GM12873 (cell line): ENCODE data around the gene TMED10.
A peak's percentile ranks its signal among the peaks of the same experiment; 100 is the strongest.

ENCODE experiments used
- TF ChIP-seq, protein P1 (sequence below): IDR thresholded peaks from 2 replicates; pipeline ENCODE4 v1.5.1; 2012; ENCODE audit warnings: low read depth, mild to moderate bottlenecking, moderate library complexity, low read length, control low read depth; ENCODE audit not compliant: insufficient read depth; ENCODE audit errors: missing control alignments

The TMED10 gene

DNA sequence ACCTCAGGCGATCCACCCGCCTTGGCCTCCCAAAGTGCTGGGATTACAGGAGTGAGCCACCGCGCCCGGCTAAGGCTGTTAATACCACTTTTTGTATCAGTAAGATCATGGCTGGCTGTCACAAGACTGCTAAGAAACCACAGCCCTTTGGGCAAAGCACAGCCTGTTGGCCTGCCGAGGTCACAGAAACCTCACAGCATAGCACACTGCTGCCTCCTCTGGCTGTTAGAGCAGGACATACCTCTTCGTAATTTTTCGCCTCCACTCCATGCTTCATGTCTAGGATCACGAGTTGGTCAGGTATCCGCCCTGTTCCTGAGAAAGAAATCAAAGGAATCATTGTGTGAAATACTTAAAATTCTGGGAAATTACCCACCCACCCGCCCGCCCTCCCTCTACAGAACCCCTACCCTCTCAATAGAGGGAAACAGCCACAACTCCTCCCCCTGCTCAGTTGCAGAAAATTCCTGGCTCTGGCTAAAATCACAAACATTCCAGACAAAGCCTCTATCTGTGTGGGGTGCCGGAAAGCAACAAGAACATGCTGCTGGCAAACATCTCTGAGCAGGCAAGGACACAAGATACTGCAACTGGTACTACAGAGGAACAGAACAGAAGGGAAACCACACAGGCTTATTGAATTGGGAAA lies 28.9 kb downstream of the TMED10 start:
- TF ChIP-seq, protein P1, sequence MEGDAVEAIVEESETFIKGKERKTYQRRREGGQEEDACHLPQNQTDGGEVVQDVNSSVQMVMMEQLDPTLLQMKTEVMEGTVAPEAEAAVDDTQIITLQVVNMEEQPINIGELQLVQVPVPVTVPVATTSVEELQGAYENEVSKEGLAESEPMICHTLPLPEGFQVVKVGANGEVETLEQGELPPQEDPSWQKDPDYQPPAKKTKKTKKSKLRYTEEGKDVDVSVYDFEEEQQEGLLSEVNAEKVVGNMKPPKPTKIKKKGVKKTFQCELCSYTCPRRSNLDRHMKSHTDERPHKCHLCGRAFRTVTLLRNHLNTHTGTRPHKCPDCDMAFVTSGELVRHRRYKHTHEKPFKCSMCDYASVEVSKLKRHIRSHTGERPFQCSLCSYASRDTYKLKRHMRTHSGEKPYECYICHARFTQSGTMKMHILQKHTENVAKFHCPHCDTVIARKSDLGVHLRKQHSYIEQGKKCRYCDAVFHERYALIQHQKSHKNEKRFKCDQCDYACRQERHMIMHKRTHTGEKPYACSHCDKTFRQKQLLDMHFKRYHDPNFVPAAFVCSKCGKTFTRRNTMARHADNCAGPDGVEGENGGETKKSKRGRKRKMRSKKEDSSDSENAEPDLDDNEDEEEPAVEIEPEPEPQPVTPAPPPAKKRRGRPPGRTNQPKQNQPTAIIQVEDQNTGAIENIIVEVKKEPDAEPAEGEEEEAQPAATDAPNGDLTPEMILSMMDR: peak; percentile 29

DNA sequence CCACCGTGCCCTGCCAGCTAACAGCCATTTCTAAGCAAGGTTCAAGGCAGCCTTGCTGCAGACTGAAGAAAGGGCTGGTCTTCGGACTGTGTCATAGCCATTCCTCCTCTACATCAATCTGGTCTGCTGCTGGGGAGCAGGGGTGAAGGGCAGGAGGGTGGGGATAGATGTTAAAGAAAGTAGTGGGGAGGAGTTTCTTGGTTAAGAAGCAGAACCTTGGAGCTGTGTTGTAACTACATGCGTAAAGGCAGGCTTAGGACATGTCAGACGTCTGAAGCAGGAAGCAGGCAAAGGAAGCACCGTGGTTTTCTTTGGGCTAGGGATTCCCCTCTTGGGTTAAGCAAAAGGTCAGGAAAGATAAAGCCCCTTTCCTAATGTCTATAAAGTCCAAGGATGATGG lies 31.5 kb downstream of the TMED10 start:
- TF ChIP-seq, protein P1: no peak

DNA sequence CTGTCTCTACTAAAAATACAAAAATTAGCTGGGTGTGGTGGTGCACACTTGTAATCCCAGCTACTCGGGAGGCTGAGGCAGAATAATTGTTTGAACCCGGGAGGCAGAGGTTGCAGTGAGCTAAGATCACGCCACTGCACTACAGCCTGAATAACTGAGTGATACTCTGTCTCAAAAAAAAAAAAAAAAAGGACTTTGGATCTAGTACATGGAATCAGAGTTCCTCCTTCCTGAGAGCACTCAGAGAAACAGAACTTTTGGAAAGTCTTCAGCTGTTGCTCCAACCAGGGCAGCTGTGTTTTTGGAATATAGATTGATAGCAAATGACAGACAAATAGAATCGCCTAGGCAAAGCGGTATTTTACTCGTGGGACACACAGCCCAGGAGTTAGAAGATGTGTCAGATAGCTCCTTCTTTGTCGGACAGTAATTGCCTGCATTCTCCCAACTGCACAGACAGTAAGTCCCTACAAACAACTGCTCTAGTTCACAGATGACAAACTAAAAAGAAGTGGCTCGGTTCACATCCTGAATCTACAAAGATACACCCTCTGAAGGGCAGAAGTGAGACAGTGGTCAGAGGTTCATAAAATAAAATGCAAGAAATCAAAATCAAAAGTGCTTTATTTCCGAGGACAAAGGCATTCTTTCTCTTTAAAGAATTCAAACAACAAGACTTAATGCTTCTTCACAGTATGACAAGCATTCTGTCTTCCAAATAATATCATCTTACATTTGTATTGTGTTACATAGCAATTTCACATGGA lies 32.5 kb downstream of the TMED10 start:
- TF ChIP-seq, protein P1: no peak

DNA sequence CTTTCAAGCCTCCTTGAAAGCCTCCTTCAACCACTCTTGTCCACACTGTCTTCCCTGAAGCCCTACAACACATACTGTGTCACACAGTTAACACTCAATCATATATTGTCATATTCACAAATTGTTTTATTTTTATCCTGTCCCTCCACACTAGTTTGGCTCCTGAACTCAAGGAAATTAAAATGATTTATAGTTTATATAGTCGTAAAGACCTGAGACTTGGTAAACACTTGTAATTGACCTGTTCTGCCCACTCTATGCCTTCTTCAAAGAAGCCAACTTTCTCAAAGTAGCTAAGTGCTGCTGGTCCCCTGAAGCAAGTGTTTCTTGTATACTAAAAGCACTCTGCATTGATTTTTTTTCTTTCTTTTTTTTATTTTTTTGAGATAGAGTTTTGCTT lies 33.9 kb downstream of the TMED10 start:
- TF ChIP-seq, protein P1: no peak

DNA sequence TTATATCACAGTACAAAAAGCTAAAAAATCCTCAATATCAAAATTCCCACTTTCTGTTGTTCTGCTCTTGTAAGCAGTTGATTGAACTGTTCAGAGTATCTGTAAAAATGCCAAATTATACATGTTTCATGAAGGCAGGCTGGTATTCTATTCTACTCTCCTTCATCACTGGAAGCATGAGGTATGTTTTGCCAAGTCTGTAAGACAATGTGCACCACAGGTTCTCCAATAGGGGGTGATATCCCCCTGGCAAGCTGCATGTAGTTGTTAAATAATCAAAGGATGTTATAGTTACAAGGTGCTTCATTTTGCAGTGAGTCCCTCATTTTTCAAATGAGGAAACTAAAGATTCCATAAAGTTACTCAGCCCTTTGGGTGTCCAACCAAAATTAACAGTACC lies 34.4 kb downstream of the TMED10 start:
- TF ChIP-seq, protein P1: peak; percentile 52

DNA sequence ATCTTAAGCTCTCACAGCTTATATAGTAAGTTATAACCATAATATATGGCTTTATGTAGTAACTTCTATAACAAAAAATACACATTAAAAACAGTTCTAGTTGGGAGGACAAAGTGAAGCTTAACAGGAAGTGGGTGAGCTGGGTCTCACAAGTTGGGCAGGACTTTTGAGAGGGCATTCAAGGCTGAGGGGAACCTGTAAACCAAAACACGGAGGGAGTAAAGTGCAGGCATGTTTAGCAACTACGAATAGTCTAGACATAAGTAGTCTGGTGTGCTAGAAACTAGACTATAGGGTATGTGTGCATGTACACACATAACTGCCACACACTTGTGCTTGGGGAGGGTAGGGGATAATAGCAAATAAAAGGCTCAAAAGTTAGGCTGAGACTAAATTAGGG lies 35.4 kb downstream of the TMED10 start:
- TF ChIP-seq, protein P1: no peak

DNA sequence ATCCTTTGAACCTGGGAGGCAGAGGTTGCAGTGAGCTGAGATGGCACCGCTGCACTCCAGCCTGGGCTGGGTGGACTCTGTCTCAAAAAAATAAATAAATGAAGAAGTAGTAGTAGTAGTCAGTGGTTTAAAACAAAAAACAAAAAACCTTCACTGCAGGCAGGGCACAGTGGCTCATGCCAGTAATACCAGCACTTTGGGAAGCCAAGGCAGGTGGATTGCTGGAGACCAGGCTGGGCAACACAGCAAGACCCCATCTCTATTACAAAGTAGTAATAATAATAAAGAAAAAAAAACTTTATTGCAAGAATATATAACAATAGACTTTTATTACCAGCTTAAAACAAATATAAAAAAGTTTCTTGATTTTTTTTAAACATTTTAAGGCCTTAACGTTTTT lies 35.8 kb downstream of the TMED10 start:
- TF ChIP-seq, protein P1: no peak
